Measurements from ENCODE around the gene OR6B1.

DNA sequence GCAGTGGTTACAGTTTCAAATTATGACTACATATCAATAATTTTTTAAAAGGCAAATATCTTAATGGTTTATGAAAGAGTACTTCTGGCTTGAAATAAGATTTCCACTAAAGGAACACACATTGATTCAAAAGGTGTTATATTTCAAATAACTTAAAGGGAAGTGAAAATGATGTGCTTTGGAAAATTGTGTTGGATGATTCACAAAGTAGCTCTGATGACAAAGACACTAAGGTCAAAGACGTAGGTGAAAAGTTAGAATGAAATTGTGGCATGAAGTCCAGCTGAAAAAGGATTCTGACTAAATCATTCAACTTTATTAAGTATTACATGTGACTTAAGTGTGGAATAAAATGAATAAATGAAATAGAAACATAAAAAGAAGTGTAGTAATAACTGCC is 27.9 kb downstream of the OR6B1 start:
- TF ChIP-seq, protein P1, sequence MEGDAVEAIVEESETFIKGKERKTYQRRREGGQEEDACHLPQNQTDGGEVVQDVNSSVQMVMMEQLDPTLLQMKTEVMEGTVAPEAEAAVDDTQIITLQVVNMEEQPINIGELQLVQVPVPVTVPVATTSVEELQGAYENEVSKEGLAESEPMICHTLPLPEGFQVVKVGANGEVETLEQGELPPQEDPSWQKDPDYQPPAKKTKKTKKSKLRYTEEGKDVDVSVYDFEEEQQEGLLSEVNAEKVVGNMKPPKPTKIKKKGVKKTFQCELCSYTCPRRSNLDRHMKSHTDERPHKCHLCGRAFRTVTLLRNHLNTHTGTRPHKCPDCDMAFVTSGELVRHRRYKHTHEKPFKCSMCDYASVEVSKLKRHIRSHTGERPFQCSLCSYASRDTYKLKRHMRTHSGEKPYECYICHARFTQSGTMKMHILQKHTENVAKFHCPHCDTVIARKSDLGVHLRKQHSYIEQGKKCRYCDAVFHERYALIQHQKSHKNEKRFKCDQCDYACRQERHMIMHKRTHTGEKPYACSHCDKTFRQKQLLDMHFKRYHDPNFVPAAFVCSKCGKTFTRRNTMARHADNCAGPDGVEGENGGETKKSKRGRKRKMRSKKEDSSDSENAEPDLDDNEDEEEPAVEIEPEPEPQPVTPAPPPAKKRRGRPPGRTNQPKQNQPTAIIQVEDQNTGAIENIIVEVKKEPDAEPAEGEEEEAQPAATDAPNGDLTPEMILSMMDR (IDR thresholded peaks at IDR 0.05) = no peak
- no peak for TF ChIP-seq POLR2A (IDR thresholded peaks at IDR 0.05)

All from Peyer's patch (tissue), 4 donors.